Fibroblast of lung (primary cell): ENCODE measurements around the gene PNMA8C.

Source experiments
- CTCF ChIP-seq, 2 donors: IDR thresholded peaks in 1 of 2; conservative IDR thresholded peaks in 1 of 2; 1 replicate in 1 of 2; 2 replicates in 1 of 2; pipeline ENCODE4 v1.5.1; 2011 to 2012; ENCODE audit warnings: low read length in 2 of 2, control low read depth in 1 of 2, inconsistent platforms in 1 of 2, low read depth in 1 of 2, mild to moderate bottlenecking in 1 of 2
- EZH2 ChIP-seq: IDR thresholded peaks from 2 replicates; pipeline ENCODE4 v1.5.1; 2012; ENCODE audit warnings: low read length, control low read depth, mild to moderate bottlenecking; ENCODE audit errors: missing control alignments

DNA sequence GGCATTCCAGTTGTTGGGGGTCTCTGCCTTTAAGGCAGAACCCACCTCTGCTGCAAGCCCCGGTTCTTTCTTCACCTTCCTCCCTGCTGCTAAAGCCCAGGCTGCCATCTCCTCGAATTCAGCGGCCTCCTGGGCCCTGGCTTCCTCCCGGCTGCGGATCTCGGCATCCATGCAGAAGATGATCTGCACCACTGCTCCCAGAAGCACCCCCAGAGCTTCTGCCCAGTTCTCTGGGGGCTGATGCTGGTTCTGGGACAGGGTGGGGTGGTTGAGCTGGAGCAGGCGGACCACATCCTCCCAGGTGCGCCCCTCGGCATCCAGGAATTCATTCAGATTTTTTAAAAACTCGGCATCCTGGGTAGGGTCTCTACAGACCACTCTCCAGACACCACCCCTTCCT lies 41.6 kb upstream of the PNMA8C start:
- no peak for TF ChIP-seq CTCF (conservative IDR thresholded peaks at IDR 0.05 in 1 of 2, IDR thresholded peaks at IDR 0.05 in 1 of 2; ENCODE audit: low read depth in 1 of 2, low read length in 2 of 2)
- TF ChIP-seq EZH2: no peak
